Smooth muscle cell (in vitro differentiated cells): Measurements from ENCODE around the gene KIF1C. TPM values are rescaled to one million over a fixed set of nuclear protein-coding genes. Genes with fewer than 3 reads are reported as not detected.

Experiments
- DNase-seq: peaks from one replicate; lab custom pipeline; 2025; ENCODE audit not compliant: unreplicated experiment; lab: John Stamatoyannopoulos, UW
- H2AFZ ChIP-seq: fragments of 200-600 bp; sonication (generic); 2 replicates; pipeline ENCODE4 v1.6.0; 2016; ENCODE audit warnings: antibody characterized with exemption, low read depth, mild to moderate bottlenecking
- H3F3A ChIP-seq: fragments of 200-600 bp; sonication (generic); 2 replicates; pipeline ENCODE4 v1.6.0; 2017; ENCODE audit warnings: antibody characterized with exemption, low read depth
- H3K27ac ChIP-seq: fragments of 200-600 bp; sonication (generic); 2 replicates; pipeline ENCODE4 v1.5.1; 2016; ENCODE audit warnings: low read depth, mild to moderate bottlenecking
- H3K27me3 ChIP-seq: fragments of 200-600 bp; sonication (generic); 2 replicates; pipeline ENCODE4 v1.6.1; 2016; ENCODE audit warnings: low read depth, mild to moderate bottlenecking
- H3K36me3 ChIP-seq: fragments of 200-600 bp; sonication (generic); 2 replicates; pipeline ENCODE4 v1.5.1; 2016; ENCODE audit warnings: low read depth
- H3K4me1 ChIP-seq: fragments of 200-600 bp; sonication (generic); 2 replicates; pipeline ENCODE4 v1.5.1; 2016; ENCODE audit warnings: low read depth
- H3K4me2 ChIP-seq: fragments of 200-600 bp; sonication (generic); 2 replicates; pipeline ENCODE4 v1.6.0; 2016; ENCODE audit warnings: mild to moderate bottlenecking
- H3K4me3 ChIP-seq: fragments of 200-600 bp; sonication (generic); 2 replicates; pipeline ENCODE4 v1.5.1; 2016; ENCODE audit warnings: mild to moderate bottlenecking
- H3K79me2 ChIP-seq: fragments of 200-600 bp; sonication (generic); 2 replicates; pipeline ENCODE4 v1.6.0; 2016; ENCODE audit warnings: low read depth, mild to moderate bottlenecking
- H3K9ac ChIP-seq: fragments of 200-600 bp; sonication (generic); 2 replicates; pipeline ENCODE4 v1.6.0; 2016; ENCODE audit warnings: low read depth
- H3K9me3 ChIP-seq: fragments of 200-600 bp; sonication (generic); replicated peaks from 2 replicates; pipeline ENCODE4 v1.5.1; 2016; ENCODE audit warnings: low read depth
- H4K20me1 ChIP-seq: fragments of 200-600 bp; sonication (generic); 2 replicates; pipeline ENCODE4 v1.6.0; 2016; ENCODE audit warnings: low read depth
- CTCF ChIP-seq: fragments of 200-600 bp; sonication (generic); IDR thresholded peaks from 2 replicates; pipeline ENCODE4 v1.5.1; 2017; ENCODE audit warnings: borderline replicate concordance, mild to moderate bottlenecking, antibody characterized with exemption; ENCODE audit not compliant: insufficient read depth, poor library complexity, severe bottlenecking
- WGBS: methylation state at CpG from one replicate; pipeline ENCODE4 v1.1.7; 2016; ENCODE audit warnings: low lambda C conversion rate; 5-methylcytosine and 5-hydroxymethylcytosine counted together
- polyA plus RNA-seq: library from polyadenylated mRNA; unstranded; fragments of >200 nt; fragmentation: Nextera tagmentation; extraction: Ambion mirVana; gene quantifications from 2 replicates; pipeline ENCODE4 v1.2.1, GENCODE V29; 2016
- total RNA-seq: library from RNA; depleted of rRNA; stranded (reverse); fragments of >200 nt; gene quantifications from 2 replicates; pipeline ENCODE4 v1.2.3, GENCODE V29; 2014

The KIF1C gene
- total and polyA plus RNA-seq, 2 experiments from 2014 or later, result 20.9 to 36.2 TPM

- peaks cover 49% of the 10 kb centered on the region for H4K20me1 ChIP-seq
- peaks cover 33% of the 10 kb centered on the region for H3K79me2 ChIP-seq
- no peak for DNase-seq
- TF ChIP-seq CTCF, result no peak
- peaks cover 9% of the 10 kb centered on the region for H3F3A ChIP-seq
- H2AFZ ChIP-seq, result no peak overlapping the region
- peaks cover 9% of the 10 kb centered on the region for H3K4me1 ChIP-seq
- H3K27ac ChIP-seq, result peak overlapping the region; percentile 95
- H3K36me3 ChIP-seq, result no peaks in the 10 kb centered on the region
- peak overlapping the region; percentile 85 for H3K4me2 ChIP-seq
- H3K9me3 ChIP-seq, result no peaks in the 10 kb centered on the region
- 95% methylated on average over 8 of the region's 8 CpGs for WGBS
- no peaks in the 10 kb centered on the region for H3K27me3 ChIP-seq
- no peak overlapping the region for H3K9ac ChIP-seq
- H3K4me3 ChIP-seq, result no peak overlapping the region
These were observed 27.5 kb upstream of the KIF1C start for GRCh38 chr17:4970273-4970672.

- Histone ChIP-seq H3F3A (peaks cover 4% of the 10 kb centered on the region), H3K27me3 (no peaks in the 10 kb centered on the region)
These were observed 25.9 kb upstream of the KIF1C start for GRCh38 chr17:4971826-4972225.

GRCh38 chr17:4972322-4972721, 25.4 kb upstream of the KIF1C start:
- no peaks in the 10 kb centered on the region for H3K36me3 ChIP-seq
- peaks cover 24% of the 10 kb centered on the region for H3K79me2 ChIP-seq
- H4K20me1 ChIP-seq, result peaks cover 49% of the 10 kb centered on the region
- no peak overlapping the region for H3K4me2 ChIP-seq
- H3K4me1 ChIP-seq, result peaks cover 5% of the 10 kb centered on the region
- H3K27ac ChIP-seq, result no peak overlapping the region
- H3K27me3 ChIP-seq, result no peaks in the 10 kb centered on the region
- H2AFZ ChIP-seq, result no peak overlapping the region
- TF ChIP-seq CTCF, result no peak
- no peak overlapping the region for H3K4me3 ChIP-seq
- H3K9me3 ChIP-seq, result no peaks in the 10 kb centered on the region
- no peak for DNase-seq
- H3K9ac ChIP-seq, result no peak overlapping the region
- WGBS, result 75% methylated on average over 12 of the region's 12 CpGs
- peaks cover 3% of the 10 kb centered on the region for H3F3A ChIP-seq

More at GRCh38 chr17:4971826-4972225, 25.9 kb upstream of the KIF1C start:
- Histone ChIP-seq H3K27ac (no peak overlapping the region), H3K4me3 (no peak overlapping the region), H3K79me2 (peaks cover 24% of the 10 kb centered on the region), H3K9ac (no peak overlapping the region), H3K4me1 (peaks cover 5% of the 10 kb centered on the region), H2AFZ (no peak overlapping the region), H3K36me3 (no peaks in the 10 kb centered on the region), H4K20me1 (peaks cover 49% of the 10 kb centered on the region), H3K4me2 (no peak overlapping the region), H3K9me3 (no peaks in the 10 kb centered on the region)
- 94% methylated on average over 6 of the region's 6 CpGs for WGBS
- no peak for TF ChIP-seq CTCF
- no peak for DNase-seq

- peaks cover 3% of the 10 kb centered on the region for H3F3A ChIP-seq
- peaks cover 49% of the 10 kb centered on the region for H4K20me1 ChIP-seq
- no peak overlapping the region for H3K4me3 ChIP-seq
- WGBS, result 48% methylated on average over 10 of the region's 12 CpGs
- no peak overlapping the region for H2AFZ ChIP-seq
- no peak overlapping the region for H3K4me2 ChIP-seq
- H3K79me2 ChIP-seq, result peaks cover 24% of the 10 kb centered on the region
- no peaks in the 10 kb centered on the region for H3K36me3 ChIP-seq
- no peaks in the 10 kb centered on the region for H3K27me3 ChIP-seq
- no peaks in the 10 kb centered on the region for H3K9me3 ChIP-seq
- H3K4me1 ChIP-seq, result peaks cover 5% of the 10 kb centered on the region
- no peak overlapping the region for H3K9ac ChIP-seq
- no peak overlapping the region for H3K27ac ChIP-seq
- no peak for TF ChIP-seq CTCF
- no peak for DNase-seq
These were observed 25.0 kb upstream of the KIF1C start for GRCh38 chr17:4972752-4973151.
